Natural killer cell (primary cell): ENCODE results near the gene KHDC1. TPM values are rescaled to one million over a fixed set of nuclear protein-coding genes. Genes with fewer than 3 reads are reported as not detected.

Source experiments
- ATAC-seq, 3 donors: fragments of 150-1000 bp in 2 of 3; fragments of 200-7000 bp in 1 of 3; cut with Tn5 transposase; 1 replicate in 1 of 3; 2 replicates in 2 of 3; pipeline ENCODE4 v1.10.0; 2021; ENCODE audit warnings: mild to moderate bottlenecking in 2 of 3, moderate library complexity in 2 of 3
- DNase-seq, 2 donors: peaks; one replicate each; pipeline versions ENCODE4 v3.0.0 to v3.0.0-alpha.2; 2013 to 2021; ENCODE audit warnings: mixed read lengths in 1 of 2
- H3K27ac ChIP-seq: one replicate; pipeline ENCODE4 v1.5.1; 2013; ENCODE audit warnings: mild to moderate bottlenecking, low read length
- H3K27me3 ChIP-seq: one replicate; pipeline ENCODE4 v1.6.1; 2013; ENCODE audit warnings: low read length; ENCODE audit not compliant: control insufficient read depth, insufficient read depth
- H3K36me3 ChIP-seq: one replicate; pipeline ENCODE4 v1.6.1; 2013; ENCODE audit warnings: low read length; ENCODE audit not compliant: control insufficient read depth, insufficient read depth
- H3K4me1 ChIP-seq: one replicate; pipeline ENCODE4 v1.6.1; 2013; ENCODE audit warnings: low read length; ENCODE audit not compliant: control insufficient read depth, insufficient read depth
- H3K4me3 ChIP-seq: one replicate; pipeline ENCODE4 v1.5.1; 2013; ENCODE audit warnings: low read length
- H3K9me3 ChIP-seq: one replicate; pipeline ENCODE4 v1.6.1; 2013; ENCODE audit warnings: low read length; ENCODE audit not compliant: control insufficient read depth, insufficient read depth
- H3K27ac Mint-ChIP-seq, 2 donors: one replicate each; pipeline ENCODE4 v1.8.0; 2022; ENCODE audit warnings: mild to moderate bottlenecking in 2 of 2, mixed read lengths in 2 of 2, moderate library complexity in 1 of 2
- H3K27me3 Mint-ChIP-seq, 2 donors: one replicate each; pipeline ENCODE4 v1.8.0; 2022; ENCODE audit warnings: low read depth in 2 of 2, mixed read lengths in 2 of 2
- H3K36me3 Mint-ChIP-seq: one replicate; pipeline ENCODE4 v1.8.0; 2022; ENCODE audit warnings: mixed read lengths
- H3K4me1 Mint-ChIP-seq, 2 donors: one replicate each; pipeline ENCODE4 v1.8.0; 2022; ENCODE audit warnings: mixed read lengths in 2 of 2
- H3K4me3 Mint-ChIP-seq: one replicate; pipeline ENCODE4 v1.8.0; 2022; ENCODE audit warnings: mild to moderate bottlenecking, moderate library complexity, mixed read lengths
- H3K9me3 Mint-ChIP-seq, 2 donors: one replicate each; pipeline ENCODE4 v1.8.0; 2022; ENCODE audit warnings: mixed read lengths in 2 of 2
- CTCF ChIP-seq: fragments of 200-600 bp; IDR thresholded peaks from one replicate; pipeline ENCODE4 v1.8.0; 2022; ENCODE audit warnings: antibody characterized with exemption
- WGBS: methylation state at CpG from one replicate; pipeline ENCODE4 v1.1.7; 2013; ENCODE audit warnings: missing lambda C conversion rate; ENCODE audit not compliant: insufficient coverage; 5-methylcytosine and 5-hydroxymethylcytosine counted together
- intact Hi-C: fragments of 100-400 bp; cut with micrococcal nuclease; formaldehyde crosslinking; loops from one replicate; pipeline ENCODE4 v1.14.2; 2022
- total RNA-seq, 4 donors: library from RNA; stranded (reverse); fragments of 120-200 nt in 1 of 4; gene quantifications; one replicate each; pipeline versions ENCODE4 v1.2.3 to v1.2.4, GENCODE V29; 2013 to 2022

KHDC1 gene
- total RNA-seq, 3 donors from 2014 or later (not counting 1 experiment from before 2014, with no cell fraction given) = 1.8 to 4.1 (median 2.9) TPM

GRCh38 chr6:73231986-73232391 is 31.0 kb downstream of the KHDC1 start:
- Histone ChIP-seq H3K36me3 (no peaks in the 10 kb centered on the region), H3K27ac (no peak overlapping the region), H3K9me3 (no peaks in the 10 kb centered on the region), H3K4me1 (no peaks in the 10 kb centered on the region), H3K27me3 (no peaks in the 10 kb centered on the region), H3K4me3 (no peak overlapping the region)
- ATAC-seq (no peak), DNase-seq (no peak)
- Mint-ChIP-seq H3K27me3 (no peaks in the 10 kb centered on the region), H3K27ac (no peak overlapping the region), H3K4me3 (no peak overlapping the region), H3K9me3 (no peaks in the 10 kb centered on the region), H3K36me3 (no peaks in the 10 kb centered on the region), H3K4me1 (no peaks in the 10 kb centered on the region)
- 10% methylated on average over 1 of the region's 1 CpG for WGBS
- TF ChIP-seq CTCF = no peak
- intact Hi-C loops = no loop called here

GRCh38 chr6:73227606-73228255 is 35.3 kb downstream of the KHDC1 start:
- Mint-ChIP-seq H3K36me3 (no peaks in the 10 kb centered on the region), H3K9me3 (no peaks in the 10 kb centered on the region), H3K4me3 (no peak overlapping the region), H3K27ac (no peak overlapping the region), H3K27me3 (no peaks in the 10 kb centered on the region), H3K4me1 (no peaks in the 10 kb centered on the region)
- H3K27me3 ChIP-seq = no peaks in the 10 kb centered on the region
- no peak for ATAC-seq
- no peak for TF ChIP-seq CTCF
- H3K36me3 ChIP-seq = no peaks in the 10 kb centered on the region
- no peaks in the 10 kb centered on the region for H3K4me1 ChIP-seq
- DNase-seq = no peak
- no peak overlapping the region for H3K4me3 ChIP-seq
- intact Hi-C loops = no loop called here
- H3K27ac ChIP-seq = no peak overlapping the region
- 94% methylated on average over 3 of the region's 3 CpGs for WGBS
- no peaks in the 10 kb centered on the region for H3K9me3 ChIP-seq

GRCh38 chr6:73225396-73225795 is 37.6 kb downstream of the KHDC1 start, which contains the start of gene KHDC1L:
Gene KHDC1L (minus strand): TSS chr6:73225496. CDS start chr6:73225408, 88 bp downstream.
- intact Hi-C loops = no loop called here
- H3K27ac ChIP-seq = no peak within 1 kb of the TSS
- H3K9me3 ChIP-seq = no peaks in the 10 kb centered on the region
- H3K27me3 Mint-ChIP-seq = no peaks in the 10 kb centered on the region
- TF ChIP-seq CTCF = no peak
- H3K4me3 Mint-ChIP-seq = no peak within 1 kb of the TSS
- DNase-seq (no peak), ATAC-seq (no peak)
- H3K36me3 Mint-ChIP-seq = no peaks in the 10 kb centered on the region
- no peaks in the 10 kb centered on the region for H3K4me1 ChIP-seq
- no peak within 1 kb of the TSS for H3K4me3 ChIP-seq
- H3K9me3 Mint-ChIP-seq = no peaks in the 10 kb centered on the region
- H3K27me3 ChIP-seq = no peaks in the 10 kb centered on the region
- H3K36me3 ChIP-seq = no peaks in the 10 kb centered on the region
- WGBS = 83% methylated on average over 4 of the region's 4 CpGs
- H3K4me1 Mint-ChIP-seq = no peaks in the 10 kb centered on the region
- no peak within 1 kb of the TSS for H3K27ac Mint-ChIP-seq

- WGBS = 93% methylated on average over 2 of the region's 2 CpGs
- Mint-ChIP-seq H3K27ac (no peak overlapping the region), H3K9me3 (no peaks in the 10 kb centered on the region), H3K27me3 (no peaks in the 10 kb centered on the region), H3K36me3 (no peaks in the 10 kb centered on the region), H3K4me1 (no peaks in the 10 kb centered on the region), H3K4me3 (no peak overlapping the region)
- TF ChIP-seq CTCF = no peak
- Histone ChIP-seq H3K27me3 (no peaks in the 10 kb centered on the region), H3K4me3 (no peak overlapping the region), H3K27ac (no peak overlapping the region), H3K4me1 (no peaks in the 10 kb centered on the region), H3K36me3 (no peaks in the 10 kb centered on the region), H3K9me3 (no peaks in the 10 kb centered on the region)
- intact Hi-C loops = no loop called here
- DNase-seq (no peak), ATAC-seq (no peak)
These were observed 46.1 kb downstream of the KHDC1 start for GRCh38 chr6:73216859-73217258.
